GM21381 (cell line): Measurements from ENCODE around the gene INHBB.

Experiments
- ATAC-seq: cut with Tn5 transposase; IDR thresholded peaks from one replicate; pipeline ENCODE4 v1.9.1; 2021; ENCODE audit warnings: mild to moderate bottlenecking, moderate library complexity; ENCODE audit not compliant: unreplicated experiment

The INHBB gene

GRCh38 chr2:120354935-120355779 lies 9.2 kb downstream of the INHBB start:
- ATAC-seq, result no peak

DNA sequence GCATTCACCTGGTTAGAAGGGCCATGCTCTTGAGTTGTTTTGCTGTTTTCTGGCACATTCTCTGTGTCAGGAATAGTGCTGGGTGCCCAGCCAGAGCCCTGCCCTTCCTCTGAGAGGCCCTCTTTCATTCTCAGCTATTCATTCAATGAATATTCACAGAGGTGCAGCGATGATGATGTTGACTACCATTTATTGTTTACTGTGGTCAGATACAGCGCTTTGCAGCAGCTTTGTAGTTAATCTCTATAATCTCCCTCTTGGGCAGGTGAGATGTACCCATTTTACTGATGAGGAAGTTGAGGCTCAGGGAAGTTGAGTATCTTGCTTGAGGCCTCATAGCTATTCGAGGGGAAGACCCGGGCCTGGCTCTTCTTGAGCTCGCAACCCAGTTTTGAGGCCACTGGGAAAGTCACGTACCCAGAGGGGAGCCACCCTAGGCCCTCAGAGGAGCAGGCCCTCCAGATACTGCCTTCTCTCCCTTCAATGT lies 9.9 kb downstream of the INHBB start:
- no peak for ATAC-seq

GRCh38 chr2:120357768-120358167 lies 11.8 kb downstream of the INHBB start:
- no peak for ATAC-seq

DNA sequence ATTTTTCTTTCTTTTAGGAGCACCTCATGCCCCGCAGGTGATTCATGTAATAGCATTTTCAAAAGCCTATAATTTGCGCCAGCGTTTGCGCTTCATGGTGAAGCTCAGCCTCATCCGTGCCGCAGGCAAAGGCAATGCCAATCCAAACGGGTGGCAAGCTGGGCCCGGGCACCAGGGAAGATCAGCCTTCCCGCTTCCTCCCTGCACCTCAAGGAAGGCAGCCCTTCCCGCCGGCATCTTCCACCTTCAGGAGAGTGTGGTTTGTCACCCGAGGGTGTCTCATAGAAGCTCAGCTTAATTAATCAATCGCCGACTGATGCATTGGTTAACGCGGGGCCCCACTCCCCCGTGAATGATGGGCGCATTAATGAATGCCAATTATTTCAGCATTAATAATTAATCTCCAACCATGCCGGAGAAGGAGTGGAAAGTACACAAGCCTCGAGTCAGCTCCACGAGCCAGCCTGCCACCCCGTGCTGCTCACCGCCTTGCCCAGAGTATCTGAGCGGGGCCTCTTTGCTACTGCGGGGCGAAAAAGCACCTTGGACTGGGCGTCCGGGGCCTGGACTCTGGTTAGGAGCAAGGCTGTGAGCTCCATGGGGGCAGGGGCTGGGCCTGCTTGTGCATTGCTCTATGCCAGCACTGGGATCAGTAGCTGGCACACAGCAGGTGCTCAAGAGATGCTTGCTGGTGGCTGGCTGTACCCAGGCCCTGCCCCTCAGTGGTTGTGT lies 13.0 kb downstream of the INHBB start:
- ATAC-seq, result no peak

GRCh38 chr2:120360307-120360855 lies 14.4 kb downstream of the INHBB start:
- ATAC-seq, result no peak

DNA sequence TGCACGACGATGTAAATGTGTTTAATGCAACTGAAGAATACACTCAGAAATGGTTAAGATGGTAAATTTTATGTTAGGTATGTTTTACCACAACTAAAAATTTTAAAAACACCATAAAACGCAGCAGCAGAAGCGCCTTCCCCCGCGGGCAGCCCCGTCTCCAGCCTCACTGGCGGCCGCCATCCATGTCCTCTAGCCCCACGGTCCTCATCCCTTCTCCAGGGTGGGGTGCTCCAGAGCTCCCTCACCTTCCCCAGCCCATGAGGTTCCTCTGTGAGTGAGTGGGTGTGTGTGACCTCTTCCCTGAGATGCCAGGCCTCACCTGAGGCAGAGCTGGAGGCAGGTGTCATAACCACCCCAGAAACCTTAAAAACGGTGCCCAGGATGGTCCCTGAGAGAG lies 17.0 kb downstream of the INHBB start:
- ATAC-seq, result no peak

DNA sequence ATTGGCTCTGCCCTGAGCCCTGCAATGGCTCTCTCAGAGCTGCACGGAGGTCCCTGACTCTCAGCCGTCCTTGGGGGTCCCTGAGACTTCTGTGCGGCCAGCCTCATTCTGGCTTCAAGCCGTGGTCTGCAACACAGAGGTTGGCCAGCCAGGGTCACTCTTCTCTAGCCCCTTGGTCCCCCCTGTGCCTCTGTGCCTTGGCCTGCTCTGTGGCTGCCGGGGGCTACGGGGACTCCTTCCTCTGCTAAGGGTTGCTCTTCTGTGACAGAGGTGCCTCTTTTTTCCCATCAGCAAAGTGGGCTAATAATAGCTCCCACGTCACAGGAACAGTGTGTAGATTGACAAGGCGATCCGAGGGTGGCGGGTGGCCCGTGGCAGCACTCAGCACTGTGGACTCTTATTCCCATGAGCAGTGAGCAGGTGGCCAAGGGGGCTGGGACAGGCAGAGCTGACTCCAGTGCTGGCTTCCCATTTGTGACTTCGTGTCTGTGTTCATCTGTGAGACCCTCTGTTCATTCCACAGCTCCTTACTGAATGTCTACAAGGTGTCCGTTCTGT lies 19.4 kb downstream of the INHBB start:
- ATAC-seq, result no peak

DNA sequence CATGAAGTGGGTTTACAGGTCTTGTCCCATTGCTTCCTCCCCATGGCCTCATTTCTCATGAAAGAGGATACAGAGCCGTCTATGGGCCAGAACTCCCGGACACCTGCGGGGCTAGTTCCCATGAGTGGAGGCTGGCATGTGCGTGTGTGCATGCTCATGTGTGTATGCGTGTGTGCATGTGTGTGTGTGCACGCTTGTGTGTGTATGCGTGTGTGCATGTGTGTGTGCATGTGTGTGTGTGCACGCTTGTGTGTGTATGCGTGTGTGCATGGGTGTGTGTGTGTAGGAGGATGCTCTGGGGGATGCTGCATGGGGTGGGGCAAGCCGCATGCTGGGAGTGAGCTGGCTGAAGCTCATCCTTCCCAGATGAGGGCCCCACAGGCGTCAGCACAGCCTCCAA lies 20.8 kb downstream of the INHBB start:
- ATAC-seq, result no peak

DNA sequence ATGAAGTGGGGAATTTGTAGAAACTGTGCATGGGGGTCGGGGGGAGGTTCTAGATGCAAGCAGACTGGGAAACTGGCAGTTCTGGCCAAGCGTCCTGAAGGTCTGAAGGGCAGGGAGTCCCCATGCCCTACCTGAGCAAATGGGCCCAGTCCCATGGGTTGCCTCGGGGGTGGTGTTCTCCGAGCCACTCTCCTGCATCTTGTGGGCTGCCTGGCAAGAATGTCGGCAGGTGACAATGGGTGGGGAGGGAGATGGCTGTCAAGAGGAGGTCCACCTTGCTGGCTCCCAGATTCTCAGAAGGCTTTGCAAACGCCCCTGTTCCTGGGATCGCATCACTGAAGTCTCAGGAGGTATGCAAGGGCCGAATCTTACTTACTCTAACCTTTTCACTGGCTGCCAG lies 21.3 kb downstream of the INHBB start:
- no peak for ATAC-seq

GRCh38 chr2:120367649-120368048 lies 21.7 kb downstream of the INHBB start:
- no peak for ATAC-seq

DNA sequence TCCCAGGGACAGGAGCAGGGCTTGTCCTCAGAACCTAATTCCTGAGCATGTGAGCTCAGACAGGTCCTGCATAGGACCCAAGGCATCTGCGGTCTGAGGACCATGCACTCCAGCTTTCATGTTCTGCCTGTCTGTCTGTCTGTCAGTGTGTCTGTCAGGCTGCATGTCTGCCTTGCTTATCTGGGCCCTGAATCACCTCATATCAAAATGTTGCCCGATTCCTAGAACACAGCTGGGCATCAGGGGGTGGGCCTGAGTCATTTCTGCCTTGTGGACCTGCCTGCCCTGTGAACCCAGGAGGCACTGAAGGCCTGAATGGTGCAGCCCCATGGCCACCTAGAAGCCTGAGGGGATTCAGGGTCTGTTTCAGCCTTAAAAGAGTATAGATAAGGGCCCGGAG lies 22.1 kb downstream of the INHBB start:
- no peak for ATAC-seq

- no peak for ATAC-seq
Measured at GRCh38 chr2:120369250-120369649, 23.3 kb downstream of the INHBB start.

DNA sequence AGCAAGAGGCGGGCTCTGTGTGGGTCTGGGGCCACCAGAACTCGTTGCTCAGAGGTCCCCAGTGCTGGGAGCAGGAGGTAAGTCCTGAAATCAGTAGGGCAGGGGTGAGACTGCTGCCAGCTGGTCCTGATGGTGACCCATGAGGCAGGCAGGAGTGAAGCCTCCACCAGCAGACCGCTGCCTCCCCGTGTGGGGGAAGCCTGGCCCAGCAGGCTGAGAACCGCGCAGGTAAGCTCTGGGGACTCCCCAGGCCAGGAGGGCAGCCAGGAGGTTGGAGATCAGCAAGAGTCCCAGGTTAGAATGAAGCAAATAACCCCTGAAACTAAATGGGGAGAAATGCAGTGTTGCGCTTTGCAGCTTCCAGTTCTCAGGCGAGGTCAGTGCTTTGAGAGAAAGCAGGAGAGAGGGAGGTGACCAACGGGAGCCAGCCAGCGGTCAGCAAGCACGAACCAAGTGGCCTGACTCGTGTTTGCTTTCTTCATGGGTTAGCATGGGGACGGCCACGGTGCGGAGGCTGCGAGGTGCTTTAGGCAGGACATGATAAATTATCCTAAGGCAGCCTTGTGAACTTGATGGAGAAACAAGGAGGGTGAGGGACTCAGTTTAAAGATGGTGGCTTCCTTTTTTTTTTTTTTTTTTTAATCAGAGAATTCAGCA lies 26.2 kb downstream of the INHBB start:
- no peak for ATAC-seq

DNA sequence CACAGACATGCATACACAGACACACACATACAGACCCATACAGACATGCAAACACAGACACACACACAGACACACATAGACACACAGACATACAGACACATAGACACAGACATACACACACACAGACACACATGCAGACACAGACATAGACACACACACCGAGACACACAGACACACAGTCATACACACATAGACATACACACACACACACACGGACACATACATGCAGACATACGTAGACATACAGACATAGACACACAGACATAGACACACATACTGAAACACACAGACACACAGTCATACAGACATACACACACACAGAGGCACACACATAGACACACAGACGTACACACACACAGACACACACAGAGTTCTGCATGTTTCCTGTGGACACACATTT lies 26.9 kb downstream of the INHBB start:
- ATAC-seq, result no peak

DNA sequence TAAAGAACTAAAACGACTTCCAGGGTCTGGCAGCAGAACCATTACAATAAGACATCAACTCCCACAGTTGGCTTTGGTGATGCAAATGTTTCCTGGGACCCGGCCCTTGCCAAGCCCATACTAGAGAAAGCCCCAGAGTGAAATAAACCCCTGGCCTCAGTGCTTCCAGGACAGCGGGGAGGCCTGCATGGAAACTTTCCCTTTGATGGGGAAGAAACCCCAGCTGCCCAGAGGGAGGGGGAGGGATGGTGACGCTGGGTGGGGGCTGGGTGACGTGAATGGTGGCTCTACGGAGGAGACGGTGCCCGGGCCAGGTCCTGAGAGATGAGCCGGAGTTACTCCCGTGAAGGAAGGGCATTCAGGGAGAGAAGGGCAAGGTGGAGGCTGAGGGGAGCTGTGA lies 27.5 kb downstream of the INHBB start:
- no peak for ATAC-seq

- ATAC-seq, result no peak
Measured at GRCh38 chr2:120374821-120375220, 28.9 kb downstream of the INHBB start.

DNA sequence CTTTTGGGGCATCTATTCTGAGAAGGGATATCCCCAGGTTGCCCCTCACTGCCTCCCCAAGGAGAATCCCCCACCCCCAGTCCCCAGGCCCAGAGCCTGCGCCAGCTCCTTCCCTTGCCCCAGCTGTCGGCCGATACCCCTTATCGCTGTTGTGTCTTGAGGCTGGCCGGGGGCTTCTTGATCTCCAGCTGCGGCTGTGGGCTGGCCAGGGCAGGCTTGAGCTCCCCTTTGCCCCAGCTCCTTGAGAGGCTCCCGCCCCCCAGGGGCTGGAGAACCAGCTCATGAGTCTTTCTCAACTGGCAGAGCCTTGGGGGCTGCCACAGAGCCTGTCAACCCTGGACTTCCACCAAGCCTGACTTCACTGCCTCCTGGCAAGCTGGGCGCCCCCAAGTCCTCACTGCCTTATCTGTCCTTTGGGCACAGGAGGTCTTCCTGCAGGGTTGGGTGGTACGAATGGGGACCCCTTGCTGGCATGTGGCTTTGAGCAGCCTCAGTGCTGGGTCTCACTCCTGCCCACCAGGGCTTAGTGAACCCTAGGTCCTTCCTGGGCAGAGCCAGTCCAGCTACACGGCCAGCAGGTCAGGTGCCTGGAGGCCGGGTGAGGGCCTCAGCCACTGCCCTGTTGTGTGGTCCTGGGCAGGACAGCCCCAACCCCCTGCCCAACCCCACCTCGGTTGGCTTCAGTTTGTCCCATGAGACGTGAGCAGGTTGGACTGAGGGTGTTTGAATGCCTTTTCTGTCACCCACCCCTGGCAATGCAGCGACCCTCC lies 29.5 kb downstream of the INHBB start:
- no peak for ATAC-seq

- ATAC-seq, result no peak
Measured at GRCh38 chr2:120376101-120376500, 30.2 kb downstream of the INHBB start.

- ATAC-seq, result no peak
Measured at GRCh38 chr2:120376679-120377640, 31.0 kb downstream of the INHBB start.
